ENCODE data around the gene CHCHD2. TPM values are rescaled to one million over a fixed set of nuclear protein-coding genes. Genes with fewer than 3 reads are reported as not detected.
"Not testable (repeated sequence)": the region's sequence is repeated elsewhere in the genome, so short reads cannot be mapped to it uniquely, and the experiment has no call there.

Gene CHCHD2
- total RNA-seq, 1 donor from 2014 or later, result 468 TPM

DNA sequence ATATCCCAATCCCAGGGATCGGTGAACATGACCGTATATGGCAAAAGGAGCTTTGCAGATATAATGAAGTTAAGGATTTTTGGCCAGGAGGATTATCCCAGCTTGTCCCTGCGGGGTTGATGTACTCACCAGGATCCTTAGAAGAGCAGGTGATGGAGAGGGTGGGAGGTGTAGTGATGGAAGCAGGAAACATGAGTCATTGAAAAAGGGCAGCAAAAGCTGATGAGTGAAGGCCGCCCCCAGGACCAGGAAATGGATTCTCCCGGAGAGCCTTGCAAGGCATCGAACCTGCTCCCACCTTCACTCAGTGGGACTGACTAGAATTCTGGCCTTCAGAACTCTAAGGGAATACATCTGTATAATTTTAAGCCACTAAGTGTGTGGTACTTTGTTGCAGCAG is 15.2 kb upstream of the CHCHD2 start:
- TF ChIP-seq, protein P1, sequence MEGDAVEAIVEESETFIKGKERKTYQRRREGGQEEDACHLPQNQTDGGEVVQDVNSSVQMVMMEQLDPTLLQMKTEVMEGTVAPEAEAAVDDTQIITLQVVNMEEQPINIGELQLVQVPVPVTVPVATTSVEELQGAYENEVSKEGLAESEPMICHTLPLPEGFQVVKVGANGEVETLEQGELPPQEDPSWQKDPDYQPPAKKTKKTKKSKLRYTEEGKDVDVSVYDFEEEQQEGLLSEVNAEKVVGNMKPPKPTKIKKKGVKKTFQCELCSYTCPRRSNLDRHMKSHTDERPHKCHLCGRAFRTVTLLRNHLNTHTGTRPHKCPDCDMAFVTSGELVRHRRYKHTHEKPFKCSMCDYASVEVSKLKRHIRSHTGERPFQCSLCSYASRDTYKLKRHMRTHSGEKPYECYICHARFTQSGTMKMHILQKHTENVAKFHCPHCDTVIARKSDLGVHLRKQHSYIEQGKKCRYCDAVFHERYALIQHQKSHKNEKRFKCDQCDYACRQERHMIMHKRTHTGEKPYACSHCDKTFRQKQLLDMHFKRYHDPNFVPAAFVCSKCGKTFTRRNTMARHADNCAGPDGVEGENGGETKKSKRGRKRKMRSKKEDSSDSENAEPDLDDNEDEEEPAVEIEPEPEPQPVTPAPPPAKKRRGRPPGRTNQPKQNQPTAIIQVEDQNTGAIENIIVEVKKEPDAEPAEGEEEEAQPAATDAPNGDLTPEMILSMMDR (IDR thresholded peaks at IDR 0.05; ENCODE audit: borderline replicate concordance), result no peak
- Histone ChIP-seq H3K4me1 (no peaks in the 10 kb centered on the region), H3K4me3 (no peak overlapping the region), H3K9me3 (replicated peaks) (no peaks in the 10 kb centered on the region), H3K27me3 (ENCODE audit: low read depth) (peaks cover 21% of the 10 kb centered on the region), H3K27ac (replicated peaks) (no peak overlapping the region), H3K36me3 (no peaks in the 10 kb centered on the region)
- intact Hi-C loops (cut with micrococcal nuclease), result no loop called here
- DNase-seq, result no peak

DNA sequence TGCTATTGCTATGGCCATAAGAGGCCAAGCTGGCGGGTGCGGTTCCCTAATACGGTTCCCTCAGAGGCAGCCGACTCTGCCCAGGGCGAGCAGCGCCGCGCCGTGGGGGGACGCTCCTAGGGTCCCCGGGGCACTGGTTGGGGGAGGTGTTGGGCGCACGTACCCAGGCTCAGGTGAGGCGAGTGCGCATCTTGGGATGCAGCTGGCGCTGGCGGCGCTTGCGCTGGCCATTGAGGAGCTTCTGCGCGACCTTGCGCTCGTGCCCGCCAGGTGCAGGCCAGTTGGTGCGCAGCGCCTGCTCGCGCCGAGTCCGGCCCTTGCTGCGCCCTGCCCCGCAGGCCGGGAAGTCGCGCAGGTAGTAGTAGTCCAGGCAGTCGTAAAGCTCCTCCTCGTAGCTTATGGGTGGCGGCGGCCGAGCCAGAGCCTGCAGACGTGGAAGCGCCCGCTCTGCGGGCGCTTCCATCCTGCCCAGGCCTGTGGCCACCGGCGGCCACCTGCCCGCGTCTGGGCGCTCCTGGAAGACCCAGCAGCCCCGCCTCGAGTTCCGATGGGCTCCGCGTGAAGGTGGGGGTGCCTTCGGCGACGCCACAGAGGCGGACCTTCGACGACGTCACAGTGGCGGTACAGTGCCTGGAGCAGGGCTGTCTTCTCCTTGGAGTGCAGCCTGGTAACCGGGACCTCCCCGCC is 9.7 kb upstream of the CHCHD2 start, which contains the start of gene NUPR2:
Gene NUPR2, minus strand, starts transcription at position 566 of the 687 bp plus-strand sequence. Its CDS starts 103 bp downstream, at position 463.
- peaks cover 55% of the 10 kb centered on the region for H3K27me3 ChIP-seq (ENCODE audit: low read depth)
- no peaks in the 10 kb centered on the region for H3K9me3 ChIP-seq (replicated peaks)
- no peak for DNase-seq
- no peak within 1 kb of the TSS for H3K27ac ChIP-seq (replicated peaks)
- intact Hi-C loops (cut with micrococcal nuclease), result no loop called here
- peak within 1 kb of the TSS; percentile 48 for H3K4me3 ChIP-seq
- no peaks in the 10 kb centered on the region for H3K4me1 ChIP-seq
- H3K36me3 ChIP-seq, result no peaks in the 10 kb centered on the region
- TF ChIP-seq, protein P1 (IDR thresholded peaks at IDR 0.05; ENCODE audit: borderline replicate concordance), result no peak

DNA sequence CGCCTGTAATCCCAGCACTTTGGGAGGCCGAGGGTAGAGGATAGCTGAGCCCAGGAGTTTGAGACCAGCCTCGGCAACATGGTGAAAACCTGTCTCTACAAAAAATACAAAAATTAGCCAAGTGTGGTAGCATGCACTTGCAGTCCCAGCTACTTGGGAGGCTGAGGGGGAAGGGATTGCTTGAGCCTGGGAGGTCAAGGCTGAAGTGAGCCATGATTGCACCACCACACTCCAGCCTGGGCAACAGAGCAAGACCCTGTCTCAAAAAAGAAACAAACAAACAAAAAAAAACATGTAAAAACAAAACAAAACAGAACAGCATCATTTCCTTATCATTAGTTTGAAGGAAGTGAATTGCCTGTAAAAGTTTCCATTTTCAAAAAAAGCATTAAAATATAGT is 6.0 kb upstream of the CHCHD2 start:
- H3K27ac ChIP-seq (replicated peaks); intact Hi-C loops (cut with micrococcal nuclease); H3K36me3 ChIP-seq; H3K4me1 ChIP-seq; H3K4me3 ChIP-seq; DNase-seq; H3K9me3 ChIP-seq (replicated peaks): not testable (repeated sequence)
- peaks cover 42% of the 10 kb centered on the region for H3K27me3 ChIP-seq (ENCODE audit: low read depth)

DNA sequence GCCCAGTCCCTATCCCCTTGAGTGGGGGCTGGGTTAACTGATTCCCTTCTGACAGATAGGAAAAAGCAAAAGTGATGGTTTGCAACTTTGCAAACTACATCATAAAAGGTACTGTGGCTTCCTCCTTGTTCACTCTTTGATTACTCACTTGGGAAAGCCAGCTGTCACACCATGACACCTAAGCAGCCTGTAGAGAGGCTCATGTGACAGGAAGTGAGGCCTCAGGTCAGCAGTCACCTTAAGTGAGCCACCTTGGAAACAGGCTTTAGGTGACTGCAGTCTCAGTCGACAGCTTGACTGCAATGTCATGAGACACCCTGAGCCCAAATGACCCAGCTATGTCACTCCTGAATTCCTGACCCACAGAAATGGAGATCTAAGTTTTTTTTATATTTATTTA is 4.3 kb upstream of the CHCHD2 start:
- Histone ChIP-seq H3K27me3 (ENCODE audit: low read depth) (peaks cover 26% of the 10 kb centered on the region), H3K27ac (replicated peaks) (no peak overlapping the region), H3K4me1 (peaks cover 11% of the 10 kb centered on the region), H3K4me3 (no peak overlapping the region), H3K36me3 (no peaks in the 10 kb centered on the region), H3K9me3 (replicated peaks) (no peaks in the 10 kb centered on the region)
- TF ChIP-seq, protein P1 (IDR thresholded peaks at IDR 0.05; ENCODE audit: borderline replicate concordance), result no peak
- intact Hi-C loops (cut with micrococcal nuclease), result no loop called here
- no peak for DNase-seq

DNA sequence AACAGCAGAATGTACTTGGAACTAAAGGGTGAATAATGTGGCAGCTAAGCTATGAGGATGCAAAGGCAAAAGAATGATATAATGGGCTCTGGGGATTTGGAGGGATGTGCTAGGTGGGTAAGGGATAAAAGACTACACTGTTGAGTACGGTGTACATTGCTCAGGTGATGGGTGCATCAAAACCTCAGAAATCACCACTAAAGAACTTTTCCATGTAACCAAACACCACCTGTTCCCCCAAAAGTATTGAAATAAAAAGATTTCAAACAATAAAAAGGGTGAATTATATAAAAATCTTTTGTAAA is 1.6 kb upstream of the CHCHD2 start:
- peaks cover 16% of the 10 kb centered on the region for H3K36me3 ChIP-seq
- intact Hi-C loops (cut with micrococcal nuclease), result no loop called here
- no peak for DNase-seq

DNA sequence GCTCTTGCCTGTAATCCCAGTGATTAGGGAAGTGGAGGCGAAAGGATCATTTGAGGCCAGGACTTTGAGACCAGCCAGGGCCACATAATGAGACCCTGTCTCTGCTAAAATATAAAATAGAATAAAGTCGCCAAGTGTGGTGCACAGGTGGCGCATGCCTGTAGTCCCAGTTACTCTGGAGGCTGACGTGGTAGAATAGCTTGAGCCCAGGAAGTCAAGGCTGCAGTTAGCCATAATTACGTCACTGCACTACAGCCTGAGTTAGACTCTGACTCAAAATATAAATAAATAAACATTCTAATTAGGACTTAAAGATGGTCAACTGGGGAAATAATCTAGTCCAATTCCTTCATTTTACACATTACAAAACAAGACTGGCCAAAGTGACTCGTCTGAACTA is 768 bp downstream of the CHCHD2 start:
- intact Hi-C loops (cut with micrococcal nuclease), result no loop called here
- peak overlapping the region; percentile 91 for H3K27ac ChIP-seq (replicated peaks)
- no peak for DNase-seq
- H3K36me3 ChIP-seq, result peaks cover 40% of the 10 kb centered on the region
- TF ChIP-seq, protein P1 (IDR thresholded peaks at IDR 0.05; ENCODE audit: borderline replicate concordance), result no peak
- peak overlapping the region; percentile 84 for H3K4me3 ChIP-seq
- H3K4me1 ChIP-seq, result peaks cover 45% of the 10 kb centered on the region
- no peaks in the 10 kb centered on the region for H3K27me3 ChIP-seq (ENCODE audit: low read depth)
- no peaks in the 10 kb centered on the region for H3K9me3 ChIP-seq (replicated peaks)

More for the DNA sequence above, 1.6 kb upstream of the CHCHD2 start:
- TF ChIP-seq, protein P1 (IDR thresholded peaks at IDR 0.05; ENCODE audit: borderline replicate concordance), result no peak
- H3K4me1 ChIP-seq, result peaks cover 38% of the 10 kb centered on the region
- H3K4me3 ChIP-seq, result no peak overlapping the region
- H3K9me3 ChIP-seq (replicated peaks), result no peaks in the 10 kb centered on the region
- H3K27ac ChIP-seq (replicated peaks), result no peak overlapping the region
- H3K27me3 ChIP-seq (ENCODE audit: low read depth), result peaks cover 3% of the 10 kb centered on the region

DNA sequence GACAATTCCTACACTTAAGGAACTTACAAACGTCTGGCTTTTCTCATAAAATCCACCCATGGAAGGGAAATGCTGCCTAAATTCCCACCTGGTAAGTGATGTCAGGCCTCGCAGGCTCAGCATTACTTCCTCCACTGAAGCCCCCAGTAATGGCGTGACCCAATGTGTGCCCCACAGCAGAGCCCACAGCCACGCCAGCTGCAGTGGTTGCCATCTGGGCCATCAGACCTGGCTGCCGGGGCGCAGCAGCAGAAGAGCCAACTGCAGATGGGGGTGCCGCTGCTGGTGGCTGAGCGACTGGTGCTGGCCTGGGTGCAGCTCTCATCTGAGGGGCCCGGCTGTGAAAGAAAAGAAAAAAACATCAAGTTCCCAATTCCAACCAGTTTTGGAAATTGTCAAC is 2.1 kb downstream of the CHCHD2 start:
- DNase-seq; H3K27me3 ChIP-seq (ENCODE audit: low read depth); H3K4me3 ChIP-seq; intact Hi-C loops (cut with micrococcal nuclease); H3K27ac ChIP-seq (replicated peaks); H3K9me3 ChIP-seq (replicated peaks): not testable (repeated sequence)
- Histone ChIP-seq H3K4me1 (peaks cover 45% of the 10 kb centered on the region), H3K36me3 (peaks cover 54% of the 10 kb centered on the region)
